HG02678 (cell line): Measurements from ENCODE around the gene TUBGCP2.
A peak's percentile ranks its signal among the peaks of the same experiment; 100 is the strongest.
"Not testable (repeated sequence)": the region's sequence is repeated elsewhere in the genome, so short reads cannot be mapped to it uniquely, and the experiment has no call there.

ENCODE experiments used
- ATAC-seq: cut with Tn5 transposase; IDR thresholded peaks from one replicate; pipeline ENCODE4 v1.9.1; 2021; ENCODE audit warnings: mild to moderate bottlenecking, moderate library complexity; ENCODE audit not compliant: unreplicated experiment

Gene TUBGCP2

GRCh38 chr10:133326745-133327650, 18.3 kb upstream of the TUBGCP2 start:
- no peak for ATAC-seq

DNA sequence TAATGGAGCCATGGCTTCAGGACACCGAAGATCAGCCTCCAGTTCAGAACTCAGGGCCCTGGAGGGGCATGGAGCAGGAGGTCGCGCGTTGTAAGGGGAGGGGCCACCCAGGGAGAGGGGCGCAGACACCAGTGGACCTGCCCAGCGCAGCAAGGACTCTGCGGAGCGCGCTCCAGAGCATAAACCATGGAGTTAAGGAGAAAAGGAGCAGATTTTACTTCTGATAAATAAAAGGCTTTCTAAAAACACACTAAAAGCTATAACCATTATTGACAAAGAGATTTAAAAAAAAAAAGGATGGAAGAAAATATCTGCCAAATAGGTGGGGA, 17.5 kb upstream of the TUBGCP2 start:
- no peak for ATAC-seq

- ATAC-seq = no peak
Observed at GRCh38 chr10:133325440-133326222, 17.0 kb upstream of the TUBGCP2 start.

DNA sequence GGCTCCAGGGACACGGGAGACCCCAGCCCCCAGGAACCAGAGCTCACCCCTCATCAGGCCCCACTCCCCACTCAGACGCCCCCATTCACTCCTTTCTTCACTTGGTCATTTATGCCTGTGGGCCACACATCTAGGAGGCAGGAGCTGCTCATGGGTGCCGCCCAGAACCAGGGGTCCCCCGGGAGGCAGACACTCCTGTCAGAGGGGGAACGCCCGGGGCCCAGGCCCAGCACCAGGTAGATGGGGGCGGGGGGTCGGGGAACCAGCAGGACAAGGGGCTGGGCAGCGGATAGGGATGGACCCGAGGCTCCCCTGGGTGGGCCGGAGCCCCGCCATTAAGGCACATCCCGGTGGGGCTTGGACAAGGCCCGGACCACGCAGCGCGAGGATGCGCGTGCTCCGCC, 16.2 kb upstream of the TUBGCP2 start:
- ATAC-seq = no peak

- ATAC-seq = no peak
Observed at GRCh38 chr10:133324198-133324792, 15.6 kb upstream of the TUBGCP2 start.

GRCh38 chr10:133322064-133322709, 13.5 kb upstream of the TUBGCP2 start:
- not testable (repeated sequence) for ATAC-seq

GRCh38 chr10:133320852-133321422, 12.3 kb upstream of the TUBGCP2 start:
- ATAC-seq = not testable (repeated sequence)

DNA sequence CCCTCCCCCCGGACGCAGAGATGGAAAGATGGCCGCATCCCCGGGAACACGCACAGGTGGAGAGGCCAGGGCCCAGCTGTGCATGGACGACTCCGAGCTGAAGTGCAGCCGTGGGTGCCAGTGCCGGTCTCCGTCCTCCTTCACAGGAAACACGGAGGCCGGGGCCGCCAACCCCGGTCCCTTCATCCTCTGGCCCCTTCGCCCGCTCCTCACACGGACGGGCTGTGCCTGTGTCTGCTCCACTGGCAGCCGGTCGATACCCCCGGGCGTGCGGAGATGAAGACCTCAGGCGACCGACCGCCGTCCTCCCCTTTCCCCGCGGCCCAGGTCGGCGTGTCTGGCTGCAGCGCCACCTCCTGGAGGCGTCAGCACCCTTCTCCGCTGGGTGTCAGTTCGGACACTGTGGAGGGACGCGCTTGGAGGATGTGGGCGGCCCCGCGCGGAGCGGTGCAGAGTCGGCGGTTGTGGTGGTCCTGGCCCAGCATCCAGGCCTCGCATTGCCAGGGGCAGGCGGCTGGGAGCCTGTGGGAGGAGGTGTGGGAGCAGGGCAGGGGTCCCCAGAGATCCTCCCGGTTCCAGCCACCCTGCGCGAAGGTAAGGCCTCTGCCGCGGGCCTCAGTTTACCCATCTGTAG, 9.9 kb upstream of the TUBGCP2 start:
- peak; percentile 72 for ATAC-seq

DNA sequence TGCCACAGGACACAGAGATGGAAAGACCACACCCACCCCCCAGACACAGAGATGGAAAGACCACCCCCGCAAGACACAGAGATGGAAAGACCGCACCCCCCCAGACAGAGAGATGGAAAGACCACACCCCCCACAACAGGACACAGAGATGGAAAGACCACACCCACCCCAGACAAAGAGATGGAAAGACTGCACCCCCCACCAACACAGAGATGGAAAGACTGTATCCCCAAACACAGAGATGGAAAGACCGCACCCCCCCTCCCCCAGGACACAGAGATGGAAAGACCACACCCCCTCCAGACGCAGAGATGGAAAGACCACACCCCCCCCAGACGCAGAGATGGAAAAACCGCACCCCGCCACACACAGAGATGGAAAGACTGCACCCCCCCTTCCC, 8.1 kb upstream of the TUBGCP2 start:
- ATAC-seq = no peak

- ATAC-seq = no peak
Observed at GRCh38 chr10:133316266-133316665, 7.6 kb upstream of the TUBGCP2 start.

DNA sequence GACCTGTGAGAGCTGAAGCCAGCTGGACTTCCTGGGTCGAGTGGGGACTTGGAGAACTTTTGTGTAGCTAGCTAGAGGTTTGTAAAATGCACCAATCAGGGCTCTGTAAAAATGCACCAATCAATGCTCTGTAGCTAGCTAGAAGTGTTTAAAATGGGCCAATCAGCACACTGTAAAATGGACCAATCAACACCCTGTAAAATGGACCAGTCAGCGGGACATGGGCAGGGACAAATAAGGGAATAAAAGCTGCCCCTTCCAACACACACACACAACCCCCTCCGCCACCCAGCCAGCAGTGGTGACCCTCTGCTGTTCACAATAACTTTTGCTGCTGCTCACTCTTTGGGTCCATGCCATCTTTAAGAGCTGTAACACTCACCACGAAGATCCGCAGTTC, 7.2 kb upstream of the TUBGCP2 start:
- ATAC-seq = no peak

- ATAC-seq = no peak
Observed at GRCh38 chr10:133314911-133315310, 6.2 kb upstream of the TUBGCP2 start.

DNA sequence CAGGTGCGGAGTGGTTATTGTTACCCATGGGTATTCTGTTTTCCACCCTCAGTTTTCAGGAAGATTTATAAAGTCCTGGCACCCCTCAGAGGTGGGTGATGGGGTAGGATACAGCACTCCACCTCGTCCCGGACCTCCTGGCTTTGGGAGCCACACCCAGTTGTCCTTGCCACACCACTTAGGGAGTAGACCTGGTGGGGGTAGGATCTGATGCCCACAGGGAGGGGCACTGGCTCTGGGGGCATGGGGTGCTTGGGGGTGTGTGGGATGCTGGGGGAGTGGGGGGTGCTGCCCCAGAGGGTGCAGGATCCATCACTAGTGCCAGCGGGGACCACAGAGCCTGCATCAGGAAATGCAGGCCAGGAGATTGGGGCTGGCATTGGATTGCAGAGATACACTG, 4.5 kb upstream of the TUBGCP2 start:
- ATAC-seq = no peak

DNA sequence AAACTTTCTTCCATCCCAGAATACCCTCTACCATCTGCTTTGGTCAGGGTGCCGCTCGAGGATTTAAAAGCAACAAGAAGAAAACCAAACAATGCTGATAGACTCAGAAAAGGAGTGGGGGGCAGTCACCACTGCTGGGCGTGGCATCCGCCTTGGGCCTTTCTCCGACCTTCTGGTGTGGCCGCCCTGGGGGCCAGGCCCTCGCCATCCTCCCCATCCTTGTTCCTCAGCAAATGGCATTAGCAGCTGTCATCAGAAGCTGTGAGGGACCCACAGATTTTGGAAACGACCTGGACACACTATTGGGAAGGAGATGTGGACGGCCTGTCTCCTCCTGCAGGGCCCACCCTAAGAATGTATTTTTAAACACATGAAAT, 4.1 kb upstream of the TUBGCP2 start:
- no peak for ATAC-seq

- no peak for ATAC-seq
Observed at GRCh38 chr10:133312016-133312768, 3.5 kb upstream of the TUBGCP2 start.

DNA sequence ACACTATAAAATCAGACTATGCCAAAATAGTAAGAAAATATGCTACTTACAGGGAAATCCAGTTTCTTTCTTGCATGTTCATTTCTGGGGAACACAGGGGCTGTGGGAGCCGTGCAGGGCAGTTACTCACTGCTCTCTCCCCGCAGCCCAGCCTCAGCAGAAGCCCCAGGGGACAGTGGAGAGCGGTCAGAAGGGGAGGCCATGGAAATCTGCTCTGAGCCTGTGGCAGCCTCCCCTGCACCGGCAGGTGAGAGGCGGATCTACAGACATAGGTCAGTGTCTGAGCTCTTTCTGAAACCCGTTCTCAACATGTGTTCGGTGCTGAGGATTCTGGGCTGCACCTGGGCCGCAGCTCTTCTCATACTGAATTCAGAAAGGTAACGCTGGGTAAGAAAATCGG, 2.9 kb upstream of the TUBGCP2 start:
- no peak for ATAC-seq

GRCh38 chr10:133310789-133311188, 2.1 kb upstream of the TUBGCP2 start:
- no peak for ATAC-seq

DNA sequence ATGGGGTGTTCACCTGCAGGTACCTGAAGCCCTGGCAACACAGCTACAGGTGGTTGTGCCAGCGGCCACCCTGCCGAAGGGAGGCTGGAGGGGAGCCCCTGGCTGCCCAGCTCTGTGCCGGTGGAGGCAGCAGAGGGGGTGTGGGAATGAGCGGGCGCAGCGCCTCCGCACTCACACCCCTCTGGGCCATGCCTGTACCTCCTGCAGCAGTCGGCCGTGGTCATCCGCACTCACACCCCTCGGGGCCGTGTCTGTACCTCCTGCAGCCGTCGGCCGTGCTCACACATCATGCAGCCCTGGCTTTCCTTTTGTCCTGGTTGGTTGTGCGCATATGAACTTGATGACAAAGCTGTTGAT, 1.7 kb upstream of the TUBGCP2 start:
- no peak for ATAC-seq

GRCh38 chr10:133309720-133310398, 1.2 kb upstream of the TUBGCP2 start:
- no peak for ATAC-seq
